ENCODE data around the gene BPIFB4. TPM values are rescaled to one million over a fixed set of nuclear protein-coding genes. Genes with fewer than 3 reads are reported as not detected.

BPIFB4 gene
- total RNA-seq, 1 experiment from 2014 or later: not detected

- in situ Hi-C loops (cut with HindIII; ENCODE audit: low pct_unique_long_range_greater_than_20kb, low sequenced_read_pairs): no loop called here
- H3K4me1 ChIP-seq (ENCODE audit: control insufficient read depth, insufficient read depth, low read length): no peaks in the 10 kb centered on the region
- no TSS peak for BruUV-seq (replicated peaks)
- intact Hi-C loops (cut with micrococcal nuclease; ENCODE audit: unreplicated experiment): no loop called here
- H3K27me3 ChIP-seq (ENCODE audit: control insufficient read depth, insufficient read depth, low read length): no peaks in the 10 kb centered on the region; the same call in 1 of the 2 replicates
- POLR2A ChIA-PET: no interaction called here
- TF ChIP-seq CTCF (IDR thresholded peaks at IDR 0.05): no peak
- no peak for TF ChIP-seq TCF7L2 (IDR thresholded peaks at IDR 0.05; ENCODE audit: low read depth, low read length)
- TF ChIP-seq SIN3A (IDR thresholded peaks at IDR 0.05; ENCODE audit: borderline replicate concordance, insufficient read depth, low read depth, low read length): no peak
- TF ChIP-seq REST (IDR thresholded peaks at IDR 0.05; ENCODE audit: insufficient read depth in 1 of 2, low read depth in 2 of 2, low read length in 1 of 2): no peak
- TF ChIP-seq POLR2AphosphoS5 (IDR thresholded peaks at IDR 0.05; ENCODE audit: low read depth, low read length): no peak
- no peak overlapping the region for H3K27ac ChIP-seq (ENCODE audit: low read length)
- ATAC-seq: no peak
- no peak for DNase-seq (ENCODE audit: low read depth, low spot score)
- H3K36me3 ChIP-seq (ENCODE audit: control insufficient read depth, insufficient read depth, low read length): no peaks in the 10 kb centered on the region
- CTCF ChIA-PET: no interaction called here
- H3K4me3 ChIP-seq (ENCODE audit: low read depth in 2 of 2, low read length in 2 of 2): no peak overlapping the region
- no peaks in the 10 kb centered on the region for H3K9me3 ChIP-seq (ENCODE audit: control insufficient read depth, insufficient read depth, low read depth, low read length)
Measured at GRCh38 chr20:33083544-33084340, 4.3 kb downstream of the BPIFB4 start.

DNA sequence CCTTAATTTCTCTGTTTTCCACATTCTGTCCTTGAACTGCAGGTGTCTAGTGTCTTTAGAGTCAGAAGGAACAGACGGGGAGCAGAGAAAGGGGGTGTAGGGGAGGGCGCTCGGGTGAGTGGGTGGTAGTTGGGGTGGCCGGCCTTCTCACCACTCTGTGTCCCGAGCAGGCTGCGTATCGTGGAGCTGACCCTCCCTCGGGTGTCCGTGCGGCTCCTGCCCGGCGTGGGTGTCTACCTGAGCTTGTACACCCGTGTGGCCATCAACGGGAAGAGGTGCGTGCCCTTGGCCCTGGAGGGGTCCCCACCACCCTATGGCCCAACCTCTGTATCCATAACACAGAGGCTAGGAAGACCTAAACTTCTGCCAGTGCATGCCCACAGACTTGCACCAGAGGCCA is 5.3 kb downstream of the BPIFB4 start:
- ChIA-PET CTCF (no interaction called here), POLR2A (no interaction called here)
- Histone ChIP-seq H3K27ac (ENCODE audit: low read length) (no peak overlapping the region), H3K4me1 (ENCODE audit: control insufficient read depth, insufficient read depth, low read length) (no peaks in the 10 kb centered on the region), H3K4me3 (ENCODE audit: low read depth in 2 of 2, low read length in 2 of 2) (no peak overlapping the region), H3K27me3 (ENCODE audit: control insufficient read depth, insufficient read depth, low read length) (no peaks in the 10 kb centered on the region; the same call in 1 of the 2 replicates), H3K36me3 (ENCODE audit: control insufficient read depth, insufficient read depth, low read length) (no peaks in the 10 kb centered on the region), H3K9me3 (ENCODE audit: control insufficient read depth, insufficient read depth, low read depth, low read length) (no peaks in the 10 kb centered on the region)
- no TSS peak for BruUV-seq (replicated peaks)
- in situ Hi-C loops (cut with HindIII; ENCODE audit: low pct_unique_long_range_greater_than_20kb, low sequenced_read_pairs) (no loop called here), intact Hi-C loops (cut with micrococcal nuclease; ENCODE audit: unreplicated experiment) (no loop called here)
- DNase-seq (ENCODE audit: low read depth, low spot score): no peak
- ATAC-seq: no peak
- TF ChIP-seq POLR2AphosphoS5 (IDR thresholded peaks at IDR 0.05; ENCODE audit: low read depth, low read length): no peak
- no peak for TF ChIP-seq SIN3A (IDR thresholded peaks at IDR 0.05; ENCODE audit: borderline replicate concordance, insufficient read depth, low read depth, low read length)

DNA sequence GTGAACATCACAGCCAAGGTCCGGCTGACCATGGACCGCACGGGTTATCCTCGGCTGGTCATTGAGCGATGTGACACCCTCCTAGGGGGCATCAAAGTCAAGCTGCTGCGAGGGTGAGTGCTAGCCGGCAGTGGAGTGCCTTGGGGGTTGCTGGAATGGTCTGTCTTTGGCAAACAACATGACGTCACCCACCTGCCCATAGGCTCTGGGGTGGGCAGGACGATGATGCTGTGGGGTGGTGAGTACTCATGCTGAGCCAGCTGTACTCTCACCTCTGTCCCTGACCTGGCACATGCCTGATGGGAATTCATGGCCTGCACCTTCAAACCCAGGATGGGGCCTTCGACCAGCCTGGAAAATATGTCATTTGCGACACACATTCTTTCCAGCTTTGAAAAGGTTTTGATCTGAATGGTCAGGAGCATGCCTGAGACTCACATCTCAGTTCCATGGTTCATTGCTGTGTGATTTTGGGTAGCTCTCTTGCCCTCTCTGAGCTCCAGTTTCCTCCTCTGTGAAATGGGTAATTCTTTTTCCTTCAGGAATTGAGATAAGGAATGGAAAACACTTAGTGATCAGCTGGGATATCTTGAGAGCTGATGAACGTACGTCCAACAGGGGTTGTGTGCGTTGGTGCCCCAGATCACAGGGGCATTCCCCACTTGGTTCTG is 6.7 kb downstream of the BPIFB4 start:
- Histone ChIP-seq H3K4me3 (ENCODE audit: low read depth in 2 of 2, low read length in 2 of 2) (no peak overlapping the region), H3K27ac (ENCODE audit: low read length) (no peak overlapping the region), H3K9me3 (ENCODE audit: control insufficient read depth, insufficient read depth, low read depth, low read length) (no peaks in the 10 kb centered on the region), H3K36me3 (ENCODE audit: control insufficient read depth, insufficient read depth, low read length) (no peaks in the 10 kb centered on the region), H3K4me1 (ENCODE audit: control insufficient read depth, insufficient read depth, low read length) (no peaks in the 10 kb centered on the region), H3K27me3 (ENCODE audit: control insufficient read depth, insufficient read depth, low read length) (no peaks in the 10 kb centered on the region)
- DNase-seq (ENCODE audit: low read depth, low spot score) (no peak), ATAC-seq (no peak)
- intact Hi-C loops (cut with micrococcal nuclease; ENCODE audit: unreplicated experiment) (no loop called here), in situ Hi-C loops (cut with HindIII; ENCODE audit: low pct_unique_long_range_greater_than_20kb, low sequenced_read_pairs) (no loop called here)
- BruUV-seq (replicated peaks): no TSS peak
- TF ChIP-seq TCF7L2 (IDR thresholded peaks at IDR 0.05; ENCODE audit: low read depth, low read length) (no peak), SIN3A (IDR thresholded peaks at IDR 0.05; ENCODE audit: borderline replicate concordance, insufficient read depth, low read depth, low read length) (no peak), POLR2AphosphoS5 (IDR thresholded peaks at IDR 0.05; ENCODE audit: low read depth, low read length) (no peak), REST (IDR thresholded peaks at IDR 0.05; ENCODE audit: insufficient read depth in 1 of 2, low read depth in 2 of 2, low read length in 1 of 2) (no peak), CTCF (IDR thresholded peaks at IDR 0.05) (no peak)
- ChIA-PET CTCF (no interaction called here), POLR2A (no interaction called here)
